ENCODE measurements around the gene TMEM45B. TPM values are rescaled to one million over a fixed set of nuclear protein-coding genes. Genes with fewer than 3 reads are reported as not detected.
"Not testable (repeated sequence)": the region's sequence is repeated elsewhere in the genome, so short reads cannot be mapped to it uniquely, and the experiment has no call there.

The TMEM45B gene
- total RNA-seq (2014; rRNA removed; shearing (Covaris generic); ENCODE audit: low replicate concordance): not detected in 2 replicates

DNA sequence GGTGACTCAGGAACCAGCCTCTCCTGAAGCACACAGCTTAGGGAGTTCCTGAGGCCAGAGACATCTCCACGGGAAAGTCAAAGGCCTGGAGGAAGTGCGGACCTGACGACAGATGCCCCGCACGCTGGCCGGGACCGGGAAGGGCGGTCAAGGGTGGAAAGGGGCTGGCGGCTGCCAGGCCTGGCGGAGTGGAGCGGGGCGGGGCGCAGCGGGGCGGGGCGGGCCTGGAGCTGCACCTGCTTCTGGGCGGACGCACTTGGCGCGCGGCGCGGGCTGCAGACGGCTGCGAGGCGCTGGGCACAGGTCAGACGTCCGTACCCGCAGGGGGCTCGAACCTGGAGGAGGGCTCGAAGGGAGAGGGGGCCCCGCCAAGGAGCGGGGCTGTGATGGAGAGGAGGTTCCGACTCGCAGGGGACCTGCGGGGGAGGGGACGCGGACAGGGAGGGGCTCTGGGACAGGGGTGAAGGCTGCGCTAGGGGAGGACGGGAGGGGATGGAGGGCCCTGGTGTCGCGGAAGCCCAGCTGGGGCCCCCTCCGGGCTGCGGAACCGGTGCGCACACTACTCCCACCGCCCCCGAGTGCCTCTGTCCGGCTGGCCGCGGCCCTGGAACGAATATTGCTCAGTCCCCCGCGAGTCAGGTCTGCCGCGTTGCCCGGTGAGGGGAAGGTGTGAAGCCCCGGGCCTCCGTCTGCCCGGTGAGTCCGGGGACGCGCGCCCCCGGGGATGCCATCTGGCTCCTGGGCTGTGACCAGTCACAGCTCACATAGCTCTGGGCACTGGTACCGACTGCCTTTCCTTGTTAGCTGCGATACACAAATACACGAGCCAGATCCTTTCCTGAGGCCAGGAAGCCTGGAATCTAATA, at the start of gene TMEM45B:
TMEM45B (plus strand) TSS at position 253 of the 866 bp plus-strand sequence. CDS start 36,635 bp downstream, outside the sequence.
- no peak for DNase-seq
- H3K36me3 ChIP-seq: no peaks in the 10 kb centered on the region
- peaks cover 4% of the 10 kb centered on the region; the same call in 1 of the 2 replicates for H3K9me3 ChIP-seq
- H3K27me3 ChIP-seq: peaks cover 3% of the 10 kb centered on the region; the same call in 1 of the 2 replicates
- no peak within 1 kb of the TSS for H3K4me3 ChIP-seq

DNA sequence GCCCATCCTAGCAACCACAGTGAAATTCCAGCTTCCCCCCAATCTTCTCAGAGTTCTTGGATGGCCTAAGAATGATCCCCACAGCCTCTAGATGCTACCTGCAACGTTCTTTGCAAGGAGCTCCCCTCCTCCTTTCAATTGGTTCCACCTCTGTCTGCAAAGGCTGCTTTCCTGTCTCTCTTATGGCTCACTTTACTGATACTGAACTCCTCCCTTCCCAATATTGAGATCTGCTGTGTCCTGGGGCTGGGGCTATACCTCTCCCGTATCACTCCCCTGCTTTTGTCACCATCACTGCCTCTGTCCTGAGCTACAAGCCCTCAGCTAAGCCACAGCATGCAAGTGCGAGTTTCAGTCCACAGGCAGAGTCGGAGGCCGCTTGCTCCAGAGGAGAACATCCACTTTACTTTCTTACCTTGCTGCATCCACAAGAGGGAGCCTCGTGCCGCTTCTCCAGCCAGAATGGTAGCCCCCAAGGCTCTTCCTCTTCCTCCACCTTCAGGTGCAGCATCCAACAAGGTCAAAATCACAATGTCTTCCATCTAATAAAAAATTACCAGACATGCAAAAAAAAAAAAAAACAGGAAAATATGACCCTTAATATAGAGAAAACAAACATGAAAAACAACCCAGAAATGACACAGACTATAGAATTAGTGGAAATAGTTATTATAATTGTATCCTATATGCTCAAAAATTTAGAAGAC, 48.6 kb upstream of the TMEM45B start:
- H3K36me3 ChIP-seq: no peaks in the 10 kb centered on the region
- H3K27me3 ChIP-seq: no peaks in the 10 kb centered on the region
- H3K9me3 ChIP-seq: no peaks in the 10 kb centered on the region
- H3K4me3 ChIP-seq: no peak overlapping the region
- no peak for DNase-seq

DNA sequence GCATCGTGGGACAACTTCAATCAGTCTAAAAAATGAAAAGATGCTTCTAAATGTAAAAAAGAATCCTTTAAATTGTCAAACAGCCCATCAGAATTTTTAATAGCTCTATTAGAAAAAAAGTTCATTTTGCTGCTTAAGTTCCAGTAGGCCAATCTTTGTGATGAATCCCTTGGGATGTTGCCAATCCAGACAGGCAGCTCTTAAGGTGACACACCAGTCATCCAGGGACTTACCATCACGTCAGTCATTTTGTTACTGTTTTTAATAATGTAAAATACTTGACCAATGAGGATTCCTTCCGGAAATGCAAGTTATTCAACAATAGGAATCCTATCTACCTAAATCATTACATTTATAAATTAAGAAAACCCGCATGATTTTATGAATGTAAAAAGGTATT, 47.8 kb upstream of the TMEM45B start:
- Histone ChIP-seq H3K27me3 (no peaks in the 10 kb centered on the region), H3K4me3 (no peak overlapping the region)

DNA sequence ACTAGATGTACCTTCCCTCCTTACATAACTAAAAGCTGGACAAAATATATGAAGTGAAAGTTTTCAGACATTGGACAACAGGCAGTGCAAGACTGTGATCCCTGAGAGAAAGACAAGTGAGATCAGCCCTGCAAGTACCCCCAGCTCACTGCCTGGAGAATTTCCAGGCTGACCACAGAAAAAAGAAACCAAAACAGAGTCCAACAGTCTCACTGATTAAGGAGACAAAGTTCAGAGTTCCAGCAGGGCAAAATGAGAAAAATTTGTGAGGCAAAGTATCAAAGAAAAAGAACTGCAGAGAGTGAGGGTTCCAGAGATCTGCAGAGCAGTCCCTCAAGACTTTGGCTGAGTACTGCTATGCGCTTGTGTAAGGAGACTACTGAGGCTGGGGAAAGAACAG, 47.3 kb upstream of the TMEM45B start:
- H3K9me3 ChIP-seq: no peaks in the 10 kb centered on the region
- H3K36me3 ChIP-seq: no peaks in the 10 kb centered on the region
- no peaks in the 10 kb centered on the region for H3K27me3 ChIP-seq
- no peak overlapping the region for H3K4me3 ChIP-seq
- DNase-seq: no peak

More for the DNA sequence above, 47.8 kb upstream of the TMEM45B start:
- Histone ChIP-seq H3K9me3 (no peaks in the 10 kb centered on the region), H3K36me3 (no peaks in the 10 kb centered on the region)
- no peak for DNase-seq

DNA sequence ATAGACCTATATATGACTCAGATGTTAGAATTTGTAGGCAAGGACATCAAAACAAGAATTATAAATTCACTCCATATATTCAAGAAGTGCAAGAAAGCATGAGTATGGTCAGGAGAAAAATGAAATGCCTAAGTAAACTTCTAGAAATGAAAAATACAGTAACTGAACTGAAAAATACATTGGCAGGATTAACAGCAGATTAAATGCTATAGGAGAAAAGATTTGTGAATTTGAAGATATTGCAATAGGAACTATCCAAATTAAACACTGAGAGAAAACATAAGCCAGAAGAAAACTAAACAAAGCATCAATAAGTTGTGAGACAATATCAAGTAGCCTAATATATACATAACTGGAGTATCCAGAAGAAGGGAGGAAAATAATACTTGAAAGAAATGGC, 46.6 kb upstream of the TMEM45B start:
- Histone ChIP-seq H3K4me3 (no peak overlapping the region), H3K27me3 (no peaks in the 10 kb centered on the region), H3K9me3 (no peaks in the 10 kb centered on the region), H3K36me3 (no peaks in the 10 kb centered on the region)
- no peak for DNase-seq

DNA sequence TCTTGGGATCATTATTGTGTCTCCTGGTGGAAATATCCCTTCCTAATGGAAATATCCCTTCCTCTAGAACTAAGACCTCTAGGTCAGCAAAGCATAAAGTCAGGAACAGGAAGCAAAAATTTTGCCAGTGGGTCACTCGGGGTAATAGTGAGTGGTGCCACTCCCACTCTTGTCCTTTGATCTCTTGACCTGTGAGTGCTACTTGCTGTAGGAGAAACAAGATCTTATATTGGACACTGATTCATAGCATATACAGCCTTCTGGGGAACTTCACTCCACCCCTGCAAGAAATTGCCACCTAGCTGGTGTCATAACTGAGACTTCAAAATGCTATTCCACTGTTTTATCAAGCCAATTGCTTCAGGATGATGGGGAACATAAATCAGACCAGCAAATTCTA, 44.7 kb upstream of the TMEM45B start:
- Histone ChIP-seq H3K9me3 (no peaks in the 10 kb centered on the region), H3K27me3 (no peaks in the 10 kb centered on the region), H3K36me3 (no peaks in the 10 kb centered on the region), H3K4me3 (no peak overlapping the region)
- no peak for DNase-seq

DNA sequence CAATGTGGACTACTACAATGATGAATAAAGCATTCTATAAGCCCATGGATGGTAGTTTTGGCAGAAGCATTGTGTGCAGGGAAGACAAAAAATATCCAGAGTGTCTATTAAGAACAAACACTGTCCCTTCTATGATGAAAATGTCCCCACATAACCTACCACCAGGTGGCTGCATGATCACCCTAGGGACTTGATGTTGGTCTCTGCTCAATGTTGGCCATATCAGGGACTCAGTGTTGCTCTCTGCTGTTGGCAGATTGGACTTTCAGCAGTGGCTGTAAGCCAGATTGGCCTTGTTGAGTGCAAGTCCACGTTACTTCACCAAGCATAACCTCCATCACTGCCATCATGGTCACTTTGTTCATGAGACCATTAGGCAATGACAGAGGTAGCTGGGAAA, 44.2 kb upstream of the TMEM45B start:
- not testable (repeated sequence) for DNase-seq, H3K27me3 ChIP-seq, H3K4me3 ChIP-seq, H3K36me3 ChIP-seq, H3K9me3 ChIP-seq

DNA sequence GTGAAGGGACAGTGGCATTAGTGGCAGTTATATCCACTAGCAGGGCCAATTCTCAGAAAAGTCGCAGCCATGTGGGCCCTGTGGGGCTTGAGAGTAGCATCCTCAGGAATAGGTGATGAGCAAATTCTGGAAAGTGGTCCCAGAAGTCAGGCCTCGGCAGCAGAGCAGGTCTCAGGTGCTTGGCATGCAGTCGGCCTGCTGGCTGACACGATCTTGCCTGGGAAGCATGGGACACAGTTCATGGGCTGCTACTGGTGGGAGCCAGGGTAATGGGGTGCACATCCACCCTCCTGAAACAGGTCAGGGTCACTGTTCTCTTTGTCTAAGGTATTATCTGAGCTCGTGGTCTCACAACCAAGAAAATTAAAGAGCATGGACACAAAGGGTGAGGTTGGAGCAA, 36.8 kb upstream of the TMEM45B start:
- no peak for DNase-seq
- Histone ChIP-seq H3K27me3 (peaks cover 3% of the 10 kb centered on the region; the same call in 1 of the 2 replicates), H3K4me3 (no peak overlapping the region)

DNA sequence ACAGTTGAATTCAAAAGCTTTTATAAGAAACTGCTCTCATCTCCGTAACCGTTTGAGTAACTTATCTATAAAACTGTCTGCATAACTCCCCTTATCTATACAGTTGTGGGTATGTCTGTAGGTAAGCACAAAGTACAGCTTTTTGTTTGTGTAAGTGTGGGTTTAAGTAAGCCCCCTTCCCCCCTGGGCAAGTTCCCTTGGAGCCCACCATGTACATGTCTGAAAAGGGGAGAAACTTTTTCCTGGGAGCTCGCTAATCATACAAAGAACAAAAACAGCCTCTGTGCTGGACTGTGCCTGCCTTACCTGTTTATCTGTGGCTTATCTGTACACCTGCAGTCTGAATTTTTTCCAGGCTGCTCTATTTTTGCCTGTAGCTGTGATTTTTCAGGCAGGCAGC, 36.3 kb upstream of the TMEM45B start:
- H3K4me3 ChIP-seq: no peak overlapping the region
- no peaks in the 10 kb centered on the region for H3K9me3 ChIP-seq
- H3K36me3 ChIP-seq: no peaks in the 10 kb centered on the region
- H3K27me3 ChIP-seq: peaks cover 3% of the 10 kb centered on the region; the same call in 1 of the 2 replicates
- no peak for DNase-seq

More for the DNA sequence above, 36.8 kb upstream of the TMEM45B start:
- no peaks in the 10 kb centered on the region for H3K9me3 ChIP-seq
- H3K36me3 ChIP-seq: no peaks in the 10 kb centered on the region

DNA sequence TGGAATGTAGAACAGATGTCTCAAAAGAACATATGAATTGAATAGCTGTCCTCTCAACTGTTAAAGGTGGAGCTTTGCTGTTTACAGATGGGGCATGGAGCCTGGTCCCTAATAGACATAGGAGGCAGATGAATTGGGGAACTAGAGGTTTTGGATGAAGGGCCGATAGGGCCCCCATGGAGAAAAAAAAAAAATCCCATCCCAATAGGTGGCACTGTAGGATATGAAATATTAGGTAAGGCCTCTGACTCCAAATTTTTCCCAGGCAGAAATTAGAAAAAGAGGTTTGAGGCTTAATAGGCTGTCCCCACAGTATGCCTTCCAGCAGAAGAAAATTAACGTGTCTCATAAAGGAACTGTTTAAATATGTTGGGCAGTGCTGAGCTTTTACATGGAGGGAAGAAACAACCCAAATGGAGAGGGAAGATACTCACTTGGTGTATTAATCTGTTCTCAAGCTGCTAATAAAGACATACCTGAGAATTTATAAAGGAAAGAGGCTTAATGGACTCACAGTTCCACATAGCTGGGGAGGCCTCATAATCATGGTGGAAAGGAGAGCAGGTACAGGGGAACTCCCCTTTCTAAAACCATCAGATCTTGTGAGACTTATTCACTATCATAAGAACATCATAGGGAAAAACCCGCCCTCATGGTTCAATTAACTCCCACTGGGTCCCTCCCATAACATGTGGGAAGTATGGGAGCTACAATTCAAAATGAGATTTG, 30.1 kb upstream of the TMEM45B start:
- H3K9me3 ChIP-seq: no peaks in the 10 kb centered on the region
- H3K4me3 ChIP-seq: no peak overlapping the region
- H3K27me3 ChIP-seq: peaks cover 5% of the 10 kb centered on the region; the same call in 1 of the 2 replicates
- DNase-seq: no peak
- no peaks in the 10 kb centered on the region for H3K36me3 ChIP-seq

DNA sequence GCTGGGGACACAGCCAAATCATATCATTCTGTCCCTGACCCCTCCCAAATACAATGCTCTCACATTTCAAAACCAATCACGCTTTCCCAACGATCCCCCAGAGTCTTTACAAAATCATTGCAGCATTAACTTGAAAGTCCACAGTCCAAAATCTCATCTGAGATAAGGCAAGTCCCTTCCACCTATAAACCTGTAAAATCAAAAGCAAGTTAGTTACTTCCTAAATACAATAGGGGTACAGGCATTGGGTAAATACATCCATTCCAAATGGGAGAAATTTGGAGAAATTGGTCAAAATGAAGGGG, 29.6 kb upstream of the TMEM45B start:
- H3K4me3 ChIP-seq, H3K9me3 ChIP-seq, H3K27me3 ChIP-seq, H3K36me3 ChIP-seq, DNase-seq: not testable (repeated sequence)

DNA sequence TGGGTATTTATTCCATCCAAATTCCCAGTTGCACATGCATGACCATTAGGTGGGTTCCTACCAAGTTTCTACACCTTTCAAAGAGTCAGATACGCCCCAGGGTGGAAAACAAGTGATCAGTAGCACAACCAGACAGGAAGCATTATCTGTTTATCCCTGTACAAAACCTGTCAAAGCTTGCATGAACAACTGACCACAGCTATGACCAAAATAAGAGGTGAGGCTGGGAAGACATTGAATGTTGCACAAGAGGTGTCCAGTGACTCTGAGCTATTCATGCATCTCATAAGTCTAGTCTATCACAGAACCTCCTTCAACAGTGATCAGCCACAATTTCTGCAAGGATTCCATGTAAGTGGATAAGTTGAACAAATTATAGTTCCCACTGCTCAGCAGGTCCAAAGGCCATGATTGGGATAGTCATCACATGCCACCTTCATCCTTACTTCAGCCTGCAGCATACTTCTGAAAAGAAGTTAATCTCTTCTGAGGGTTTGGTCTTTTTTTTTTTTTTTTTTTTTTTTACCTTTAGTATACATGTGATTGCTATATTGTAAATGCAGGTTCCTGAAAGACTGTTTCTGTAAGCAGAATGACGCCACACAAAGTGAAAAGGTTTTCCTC, 28.0 kb upstream of the TMEM45B start:
- no peak for DNase-seq
- Histone ChIP-seq H3K27me3 (peaks cover 8% of the 10 kb centered on the region), H3K9me3 (no peaks in the 10 kb centered on the region), H3K36me3 (no peaks in the 10 kb centered on the region), H3K4me3 (no peak overlapping the region)

DNA sequence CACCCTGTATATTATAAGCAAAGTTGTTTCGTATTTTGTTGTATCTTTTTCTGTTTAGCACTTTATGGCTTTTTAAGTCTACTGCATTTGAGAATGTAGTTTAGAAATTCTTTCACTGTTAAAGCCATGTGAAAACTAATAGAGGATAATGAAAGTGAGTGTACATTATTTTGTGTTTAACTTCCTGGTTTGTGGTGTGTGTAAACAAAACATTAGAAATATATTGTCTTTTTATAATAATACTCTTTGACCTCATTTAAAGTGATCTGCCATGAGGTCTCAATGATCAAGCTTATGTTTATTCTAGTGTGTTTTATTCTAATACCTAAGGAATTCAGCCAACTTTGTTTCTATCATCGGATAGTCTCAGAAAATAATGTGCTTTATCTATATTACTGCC, 27.4 kb upstream of the TMEM45B start:
- DNase-seq: no peak
- Histone ChIP-seq H3K36me3 (no peaks in the 10 kb centered on the region), H3K4me3 (no peak overlapping the region), H3K27me3 (peaks cover 8% of the 10 kb centered on the region), H3K9me3 (no peaks in the 10 kb centered on the region)

DNA sequence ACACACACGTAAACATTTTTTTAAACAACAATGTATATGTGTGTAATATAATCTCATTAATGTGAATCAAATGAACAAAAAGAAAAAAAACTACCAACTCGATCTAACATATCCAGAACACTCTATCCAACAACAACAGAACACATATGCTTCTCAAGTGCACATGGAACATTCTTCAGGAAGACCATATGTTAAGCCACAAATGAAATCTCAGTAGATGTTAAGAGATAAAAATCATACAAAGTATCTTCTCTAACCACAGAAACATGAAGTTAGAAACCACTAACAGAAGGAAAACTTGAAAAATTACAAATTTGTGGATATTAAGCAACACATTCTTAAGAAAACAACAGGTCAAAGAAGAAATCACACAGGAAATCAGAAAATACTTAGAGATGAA, 25.5 kb upstream of the TMEM45B start:
- Histone ChIP-seq H3K4me3 (no peak overlapping the region), H3K27me3 (peaks cover 8% of the 10 kb centered on the region), H3K36me3 (no peaks in the 10 kb centered on the region), H3K9me3 (no peaks in the 10 kb centered on the region)
- DNase-seq: no peak

DNA sequence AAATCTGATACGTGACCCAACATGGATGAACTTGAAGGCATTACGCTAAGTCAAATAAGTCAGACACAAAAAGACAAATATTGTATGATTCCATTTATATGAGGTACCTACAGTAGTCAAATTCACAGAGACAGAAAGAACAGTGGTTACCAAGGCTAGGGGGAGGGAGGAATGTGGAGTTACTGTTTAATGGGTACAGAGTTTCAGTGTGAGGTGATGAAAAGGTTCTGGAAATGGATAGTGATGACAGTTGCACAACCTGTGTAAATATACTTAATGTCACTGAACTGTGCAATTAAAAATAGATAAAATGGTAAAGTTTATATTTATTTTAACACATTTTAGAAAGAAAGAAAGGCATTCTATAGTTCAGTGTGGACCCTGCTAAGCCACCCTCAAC, 24.1 kb upstream of the TMEM45B start:
- DNase-seq: no peak
- H3K4me3 ChIP-seq: no peak overlapping the region
- no peaks in the 10 kb centered on the region for H3K9me3 ChIP-seq
- no peaks in the 10 kb centered on the region for H3K36me3 ChIP-seq
- peaks cover 8% of the 10 kb centered on the region for H3K27me3 ChIP-seq

DNA sequence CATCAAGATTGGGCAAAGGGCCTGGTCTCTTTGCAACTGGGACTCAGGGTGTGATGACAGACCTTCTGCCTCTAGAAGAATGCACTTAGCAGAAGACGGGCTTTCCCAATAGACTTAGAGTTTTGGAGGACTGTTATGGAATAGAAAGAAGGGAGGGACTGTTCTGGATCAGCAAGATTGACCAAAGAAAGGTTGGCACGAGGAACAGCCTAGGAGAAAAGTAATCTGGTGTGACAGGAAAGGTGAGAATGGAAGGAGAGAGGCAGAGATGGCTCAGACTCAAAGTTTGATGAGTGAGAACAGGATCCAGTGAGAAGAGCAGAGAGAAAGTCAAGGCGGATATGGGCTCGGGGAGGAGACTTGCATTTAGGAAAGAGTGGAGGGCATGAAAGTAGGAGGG, 23.0 kb upstream of the TMEM45B start:
- DNase-seq: no peak
- H3K36me3 ChIP-seq: no peaks in the 10 kb centered on the region
- no peak overlapping the region for H3K4me3 ChIP-seq
- H3K27me3 ChIP-seq: peaks cover 8% of the 10 kb centered on the region
- H3K9me3 ChIP-seq: no peaks in the 10 kb centered on the region

DNA sequence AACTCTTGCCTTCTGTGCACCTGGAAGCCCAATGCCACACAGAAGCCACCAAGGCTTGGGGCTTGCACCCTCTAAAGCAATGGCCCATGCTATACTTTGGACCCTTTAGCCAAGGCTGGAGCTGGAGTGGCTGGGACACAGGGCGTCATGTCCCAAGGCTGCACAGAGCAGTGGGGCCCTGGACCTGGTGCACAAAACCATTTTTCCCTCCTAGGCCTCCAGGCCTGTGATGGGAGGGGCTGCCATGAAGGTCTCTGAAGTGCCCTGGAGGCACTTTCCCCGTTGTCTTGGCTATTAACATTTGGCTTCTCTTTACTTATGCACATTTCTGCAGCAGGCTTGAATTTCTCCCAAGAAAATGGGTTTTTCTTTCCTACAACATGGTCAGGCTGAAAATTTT, 20.6 kb upstream of the TMEM45B start:
- no peaks in the 10 kb centered on the region for H3K36me3 ChIP-seq
- no peaks in the 10 kb centered on the region; the same call in 1 of the 2 replicates for H3K9me3 ChIP-seq
- no peak for DNase-seq
- no peak overlapping the region for H3K4me3 ChIP-seq
- peaks cover 7% of the 10 kb centered on the region for H3K27me3 ChIP-seq

Data from MG63 (cell line).